ENCODE results near the gene GPR108. TPM values are rescaled to one million over a fixed set of nuclear protein-coding genes. Genes with fewer than 3 reads are reported as not detected.

Gene GPR108
- total RNA-seq, 1 donor from 2014 or later, result 38.3 TPM

- Histone ChIP-seq H3K4me1 (no peaks in the 10 kb centered on the region), H3K4me3 (no peak overlapping the region), H3K27me3 (no peaks in the 10 kb centered on the region), H4K20me1 (ENCODE audit: low read depth) (no peaks in the 10 kb centered on the region), H3K9ac (no peak overlapping the region), H3F3A (ENCODE audit: low read depth) (peaks cover 4% of the 10 kb centered on the region), H2AFZ (replicated peaks) (no peak overlapping the region), H3K79me2 (ENCODE audit: low read depth) (no peaks in the 10 kb centered on the region), H3K4me2 (no peak overlapping the region), H3K27ac (no peak overlapping the region), H3K9me3 (ENCODE audit: low read depth) (no peaks in the 10 kb centered on the region), H3K36me3 (no peaks in the 10 kb centered on the region)
- Mint-ChIP-seq H3K27ac (peak overlapping the region; percentile 44), H3K4me3 (peak overlapping the region; percentile 52), H3K27me3 (ENCODE audit: insufficient read depth, low read depth) (peaks cover 22% of the 10 kb centered on the region), H3K36me3 (no peaks in the 10 kb centered on the region), H3K4me1 (peaks cover 5% of the 10 kb centered on the region), H3K9me3 (peaks cover 7% of the 10 kb centered on the region)
- TF ChIP-seq EZH2phosphoT487 (IDR thresholded peaks at IDR 0.05), result no peak
- no peak for TF ChIP-seq EZH2 (IDR thresholded peaks at IDR 0.05)
- no peak for TF ChIP-seq CTCF (IDR thresholded peaks at IDR 0.05)
- DNase-seq (ENCODE audit: low spot score), result no peak
Measured at GRCh38 chr19:6717441-6717971, 19.9 kb downstream of the GPR108 start.

- Mint-ChIP-seq H3K27me3 (ENCODE audit: insufficient read depth, low read depth) (peaks cover 25% of the 10 kb centered on the region), H3K27ac (no peak overlapping the region), H3K4me1 (peaks cover 5% of the 10 kb centered on the region), H3K4me3 (peak overlapping the region; percentile 52), H3K9me3 (peaks cover 8% of the 10 kb centered on the region), H3K36me3 (no peaks in the 10 kb centered on the region)
- H3K36me3 ChIP-seq, result no peaks in the 10 kb centered on the region
- TF ChIP-seq CTCF (IDR thresholded peaks at IDR 0.05), result peak; percentile 9
- no peak for TF ChIP-seq EZH2 (IDR thresholded peaks at IDR 0.05)
- no peak for TF ChIP-seq EZH2phosphoT487 (IDR thresholded peaks at IDR 0.05)
- no peaks in the 10 kb centered on the region for H4K20me1 ChIP-seq (ENCODE audit: low read depth)
- DNase-seq (ENCODE audit: low spot score), result no peak
- H3K27ac ChIP-seq, result no peak overlapping the region
- H3K9me3 ChIP-seq (ENCODE audit: low read depth), result no peaks in the 10 kb centered on the region
- no peak overlapping the region for H2AFZ ChIP-seq (replicated peaks)
- H3K79me2 ChIP-seq (ENCODE audit: low read depth), result no peaks in the 10 kb centered on the region
- no peak overlapping the region for H3K4me3 ChIP-seq
- H3K27me3 ChIP-seq, result peaks cover 2% of the 10 kb centered on the region
- H3K4me1 ChIP-seq, result no peaks in the 10 kb centered on the region
- no peak overlapping the region for H3K9ac ChIP-seq
- H3K4me2 ChIP-seq, result no peak overlapping the region
- peaks cover 4% of the 10 kb centered on the region for H3F3A ChIP-seq (ENCODE audit: low read depth)
Measured at GRCh38 chr19:6717036-6717435, 20.3 kb downstream of the GPR108 start.

GRCh38 chr19:6716610-6716970 lies 20.8 kb downstream of the GPR108 start:
- Mint-ChIP-seq H3K27me3 (ENCODE audit: insufficient read depth, low read depth) (peaks cover 28% of the 10 kb centered on the region), H3K4me3 (no peak overlapping the region), H3K27ac (no peak overlapping the region), H3K4me1 (peaks cover 5% of the 10 kb centered on the region), H3K36me3 (no peaks in the 10 kb centered on the region), H3K9me3 (peaks cover 8% of the 10 kb centered on the region)
- H2AFZ ChIP-seq (replicated peaks), result no peak overlapping the region
- no peaks in the 10 kb centered on the region for H3K9me3 ChIP-seq (ENCODE audit: low read depth)
- no peak for DNase-seq (ENCODE audit: low spot score)
- no peaks in the 10 kb centered on the region for H3K36me3 ChIP-seq
- H3K79me2 ChIP-seq (ENCODE audit: low read depth), result no peaks in the 10 kb centered on the region
- H4K20me1 ChIP-seq (ENCODE audit: low read depth), result no peaks in the 10 kb centered on the region
- H3K27ac ChIP-seq, result no peak overlapping the region
- no peak overlapping the region for H3K4me3 ChIP-seq
- no peak overlapping the region for H3K4me2 ChIP-seq
- TF ChIP-seq CTCF (IDR thresholded peaks at IDR 0.05), result no peak
- no peak for TF ChIP-seq EZH2 (IDR thresholded peaks at IDR 0.05)
- H3K9ac ChIP-seq, result no peak overlapping the region
- H3K4me1 ChIP-seq, result no peaks in the 10 kb centered on the region
- H3F3A ChIP-seq (ENCODE audit: low read depth), result peaks cover 4% of the 10 kb centered on the region
- peaks cover 6% of the 10 kb centered on the region for H3K27me3 ChIP-seq
